CD14-positive monocyte (primary cell): Measurements from ENCODE around the gene RNASE13. TPM values are rescaled to one million over a fixed set of nuclear protein-coding genes. Genes with fewer than 3 reads are reported as not detected.

Experiments
- polyA plus RNA-seq, 3 donors: library from polyadenylated mRNA; depleted of rRNA in 1 of 3; unstranded in 2 of 3; stranded (reverse) in 1 of 3; fragments of 300-500 nt in 2 of 3; fragments of >200 nt in 1 of 3; fragmentation: Illumina TruSeq in 2 of 3; gene quantifications; 1 replicate in 2 of 3; 2 replicates in 1 of 3; pipeline ENCODE4 v1.2.3, GENCODE V29; 2012 to 2021

The RNASE13 gene
- polyA plus RNA-seq, 3 donors, result 0.39 TPM; not detected in 2

Other genes starting within 250 kb of the RNASE13 start
- 100 to 1,000 TPM in 1 of 3 donors, 10 to 100 TPM in 1, 1 to 10 TPM in 1; 2.1 to 191 (median 11.3) TPM for gene RNASE1, start 232.0 kb downstream of the RNASE13 start, polyA plus RNA-seq
- gene RNASE3, start 143.4 kb downstream of the RNASE13 start, polyA plus RNA-seq, result 10 to 100 TPM in 1 of 3 donors, 1 to 10 TPM in 2; 5.1 to 13.8 (median 8.4) TPM
- 100 to 1,000 TPM; 100 to 483 (median 307) TPM for gene RNASE2, start 79.3 kb downstream of the RNASE13 start, polyA plus RNA-seq
- gene METTL17, start 44.8 kb downstream of the RNASE13 start, polyA plus RNA-seq, result 100 to 1,000 TPM in 1 of 3 donors, 10 to 100 TPM in 2; 20.1 to 137 (median 21.1) TPM
- not detected for gene SLC39A2, start 35.5 kb downstream of the RNASE13 start, polyA plus RNA-seq
- gene NDRG2, start 9.7 kb downstream of the RNASE13 start, polyA plus RNA-seq, result 10 to 100 TPM in 2 of 3 donors, 1 to 10 TPM in 1; 6.8 to 11.7 (median 11.1) TPM
- not detected for gene TPPP2, start 4.6 kb downstream of the RNASE13 start, polyA plus RNA-seq
- not detected for gene RNASE7, start 7.6 kb upstream of the RNASE13 start, polyA plus RNA-seq
- not detected for gene RNASE8, start 23.0 kb upstream of the RNASE13 start, polyA plus RNA-seq
- 100 to 1,000 TPM in 1 of 3 donors, 10 to 100 TPM in 2; 12.1 to 114 (median 15.3) TPM for gene ARHGEF40, start 35.5 kb upstream of the RNASE13 start, polyA plus RNA-seq
- 1 to 10 TPM in 1 of 3 donors, under 1 TPM in 2; 0.49 to 7.2 (median 0.68) TPM for gene ZNF219, start 63.8 kb upstream of the RNASE13 start, polyA plus RNA-seq
- under 1 TPM in 1 of 3 donors, not detected in 2; 0.05 TPM for gene TMEM253, start 66.3 kb upstream of the RNASE13 start, polyA plus RNA-seq
- gene OR5AU1, start 121.3 kb upstream of the RNASE13 start, polyA plus RNA-seq, result not detected
- 100 to 1,000 TPM; 391 to 609 (median 580) TPM for gene HNRNPC, start 234.6 kb upstream of the RNASE13 start, polyA plus RNA-seq
- gene RPGRIP1, start 245.3 kb upstream of the RNASE13 start, polyA plus RNA-seq, result 10 to 100 TPM in 1 of 3 donors, 1 to 10 TPM in 2; 4.7 to 10.4 (median 7.4) TPM